ENCODE measurements around the gene IFT122.
"Not testable (repeated sequence)": the region's sequence is repeated elsewhere in the genome, so short reads cannot be mapped to it uniquely, and the experiment has no call there.

IFT122 gene

GRCh38 chr3:129498603-129499488, 58.8 kb downstream of the IFT122 start:
- not testable (repeated sequence) for H3K27ac ChIP-seq (ENCODE audit: low read depth, low read length, severe bottlenecking); H3K4me3 ChIP-seq (ENCODE audit: extremely low read depth, insufficient read depth, low read length, poor library complexity, severe bottlenecking); H3K9me3 ChIP-seq (ENCODE audit: control insufficient read depth, low read length)
- H3K36me3 ChIP-seq (ENCODE audit: control insufficient read depth, insufficient read depth, low read length), result peaks cover 17% of the 10 kb centered on the region
- H3K4me1 ChIP-seq (ENCODE audit: control insufficient read depth, insufficient read depth, low read length, poor library complexity, severe bottlenecking), result peaks cover 36% of the 10 kb centered on the region
- 100% methylated on average over 2 of the region's 8 CpGs for WGBS, 2 experiments (ENCODE audit: insufficient coverage in 2 of 2)

- not testable (repeated sequence) for H3K9me3 ChIP-seq (ENCODE audit: control insufficient read depth, low read length); H3K27ac ChIP-seq (ENCODE audit: low read depth, low read length, severe bottlenecking); H3K4me3 ChIP-seq (ENCODE audit: extremely low read depth, insufficient read depth, low read length, poor library complexity, severe bottlenecking)
- H3K36me3 ChIP-seq (ENCODE audit: control insufficient read depth, insufficient read depth, low read length), result peaks cover 21% of the 10 kb centered on the region
- H3K4me1 ChIP-seq (ENCODE audit: control insufficient read depth, insufficient read depth, low read length, poor library complexity, severe bottlenecking), result peaks cover 28% of the 10 kb centered on the region
- whole genome bisulfite sequencing, 2 experiments (ENCODE audit: insufficient coverage in 2 of 2), result 92 to 95% methylated on average over 6 of the region's 14 CpGs
Observed at GRCh38 chr3:129499604-129500333, 59.7 kb downstream of the IFT122 start.

- Histone ChIP-seq H3K4me3 (ENCODE audit: extremely low read depth, insufficient read depth, low read length, poor library complexity, severe bottlenecking) (no peak overlapping the region), H3K36me3 (ENCODE audit: control insufficient read depth, insufficient read depth, low read length) (peaks cover 26% of the 10 kb centered on the region), H3K4me1 (ENCODE audit: control insufficient read depth, insufficient read depth, low read length, poor library complexity, severe bottlenecking) (peaks cover 27% of the 10 kb centered on the region), H3K9me3 (ENCODE audit: control insufficient read depth, low read length) (no peaks in the 10 kb centered on the region), H3K27ac (ENCODE audit: low read depth, low read length, severe bottlenecking) (no peak overlapping the region)
- 100% methylated on average over 2 to 4 of the region's 5 CpGs for WGBS, 2 experiments (ENCODE audit: insufficient coverage in 2 of 2)
Observed at GRCh38 chr3:129500334-129500658, 60.3 kb downstream of the IFT122 start.

GRCh38 chr3:129501630-129502029, 61.6 kb downstream of the IFT122 start:
- Histone ChIP-seq H3K27ac (ENCODE audit: low read depth, low read length, severe bottlenecking) (no peak overlapping the region), H3K36me3 (ENCODE audit: control insufficient read depth, insufficient read depth, low read length) (peaks cover 33% of the 10 kb centered on the region), H3K4me1 (ENCODE audit: control insufficient read depth, insufficient read depth, low read length, poor library complexity, severe bottlenecking) (peaks cover 20% of the 10 kb centered on the region), H3K4me3 (ENCODE audit: extremely low read depth, insufficient read depth, low read length, poor library complexity, severe bottlenecking) (no peak overlapping the region), H3K9me3 (ENCODE audit: control insufficient read depth, low read length) (no peaks in the 10 kb centered on the region)
- WGBS, 2 experiments (ENCODE audit: insufficient coverage in 2 of 2), result 91 to 100% methylated on average over 3 to 4 of the region's 5 CpGs

GRCh38 chr3:129502641-129503408, 62.8 kb downstream of the IFT122 start:
- WGBS, 2 experiments (ENCODE audit: insufficient coverage in 2 of 2), result 91 to 96% methylated on average over 11 to 17 of the region's 18 CpGs
- Histone ChIP-seq H3K36me3 (ENCODE audit: control insufficient read depth, insufficient read depth, low read length) (peaks cover 33% of the 10 kb centered on the region), H3K27ac (ENCODE audit: low read depth, low read length, severe bottlenecking) (no peak overlapping the region)

GRCh38 chr3:129503471-129504291, 63.7 kb downstream of the IFT122 start:
- peaks cover 5% of the 10 kb centered on the region for H3K4me1 ChIP-seq (ENCODE audit: control insufficient read depth, insufficient read depth, low read length, poor library complexity, severe bottlenecking)
- WGBS, 2 experiments (ENCODE audit: insufficient coverage in 2 of 2), result 95 to 99% methylated on average over 7 to 10 of the region's 13 CpGs
- H3K4me3 ChIP-seq (ENCODE audit: extremely low read depth, insufficient read depth, low read length, poor library complexity, severe bottlenecking), result no peak overlapping the region
- H3K36me3 ChIP-seq (ENCODE audit: control insufficient read depth, insufficient read depth, low read length), result peaks cover 33% of the 10 kb centered on the region
- H3K9me3 ChIP-seq (ENCODE audit: control insufficient read depth, low read length), result no peaks in the 10 kb centered on the region
- H3K27ac ChIP-seq (ENCODE audit: low read depth, low read length, severe bottlenecking), result no peak overlapping the region

More at GRCh38 chr3:129502641-129503408, 62.8 kb downstream of the IFT122 start:
- Histone ChIP-seq H3K4me1 (ENCODE audit: control insufficient read depth, insufficient read depth, low read length, poor library complexity, severe bottlenecking) (peaks cover 9% of the 10 kb centered on the region), H3K4me3 (ENCODE audit: extremely low read depth, insufficient read depth, low read length, poor library complexity, severe bottlenecking) (no peak overlapping the region), H3K9me3 (ENCODE audit: control insufficient read depth, low read length) (no peaks in the 10 kb centered on the region)

GRCh38 chr3:129504471-129505100, 64.6 kb downstream of the IFT122 start:
- 95 to 100% methylated on average over 2 to 5 of the region's 5 CpGs for WGBS, 2 experiments (ENCODE audit: insufficient coverage in 2 of 2)
- H3K4me1 ChIP-seq (ENCODE audit: control insufficient read depth, insufficient read depth, low read length, poor library complexity, severe bottlenecking), result no peaks in the 10 kb centered on the region
- H3K4me3 ChIP-seq (ENCODE audit: extremely low read depth, insufficient read depth, low read length, poor library complexity, severe bottlenecking), result no peak overlapping the region
- H3K9me3 ChIP-seq (ENCODE audit: control insufficient read depth, low read length), result no peaks in the 10 kb centered on the region
- no peak overlapping the region for H3K27ac ChIP-seq (ENCODE audit: low read depth, low read length, severe bottlenecking)
- peaks cover 33% of the 10 kb centered on the region for H3K36me3 ChIP-seq (ENCODE audit: control insufficient read depth, insufficient read depth, low read length)

- Histone ChIP-seq H3K4me1 (ENCODE audit: control insufficient read depth, insufficient read depth, low read length, poor library complexity, severe bottlenecking) (no peaks in the 10 kb centered on the region), H3K9me3 (ENCODE audit: control insufficient read depth, low read length) (no peaks in the 10 kb centered on the region), H3K4me3 (ENCODE audit: extremely low read depth, insufficient read depth, low read length, poor library complexity, severe bottlenecking) (no peak overlapping the region), H3K27ac (ENCODE audit: low read depth, low read length, severe bottlenecking) (no peak overlapping the region), H3K36me3 (ENCODE audit: control insufficient read depth, insufficient read depth, low read length) (peaks cover 28% of the 10 kb centered on the region)
- WGBS, 2 experiments (ENCODE audit: insufficient coverage in 2 of 2), result 98 to 100% methylated on average over 5 of the region's 6 CpGs
Observed at GRCh38 chr3:129505341-129505740, 65.3 kb downstream of the IFT122 start.

- no peak overlapping the region for H3K4me3 ChIP-seq (ENCODE audit: extremely low read depth, insufficient read depth, low read length, poor library complexity, severe bottlenecking)
- H3K4me1 ChIP-seq (ENCODE audit: control insufficient read depth, insufficient read depth, low read length, poor library complexity, severe bottlenecking), result no peaks in the 10 kb centered on the region
- peaks cover 29% of the 10 kb centered on the region for H3K36me3 ChIP-seq (ENCODE audit: control insufficient read depth, insufficient read depth, low read length)
- WGBS, 2 experiments (ENCODE audit: insufficient coverage in 2 of 2), result 93 to 98% methylated on average over 8 to 9 of the region's 9 CpGs
- H3K27ac ChIP-seq (ENCODE audit: low read depth, low read length, severe bottlenecking), result no peak overlapping the region
- H3K9me3 ChIP-seq (ENCODE audit: control insufficient read depth, low read length), result no peaks in the 10 kb centered on the region
Observed at GRCh38 chr3:129506231-129506742, 66.3 kb downstream of the IFT122 start.

All from mesodermal cell (in vitro differentiated cells).